Peyer's patch (tissue), 4 donors: ENCODE measurements around the gene RNF20.
"Not testable (repeated sequence)": the region's sequence is repeated elsewhere in the genome, so short reads cannot be mapped to it uniquely, and the experiment has no call there.

Experiments
- POLR2A ChIP-seq, 2 donors: fragments of 450-650 bp; IDR thresholded peaks; one replicate each; pipeline ENCODE4 v1.5.1; 2017; ENCODE audit warnings: antibody characterized with exemption in 2 of 2, mild to moderate bottlenecking in 2 of 2, moderate library complexity in 2 of 2
- TF ChIP-seq, protein P1 (sequence below), 6 experiments: fragments of 450-650 bp in 4 of 6; fragments of 200-600 bp in 2 of 6; sonication (generic) in 1 of 6; IDR thresholded peaks; one replicate each; pipeline ENCODE4 v1.5.1; 2017 to 2019; ENCODE audit warnings: antibody characterized with exemption in 6 of 6, mild to moderate bottlenecking in 3 of 6, moderate library complexity in 1 of 6

DNA sequence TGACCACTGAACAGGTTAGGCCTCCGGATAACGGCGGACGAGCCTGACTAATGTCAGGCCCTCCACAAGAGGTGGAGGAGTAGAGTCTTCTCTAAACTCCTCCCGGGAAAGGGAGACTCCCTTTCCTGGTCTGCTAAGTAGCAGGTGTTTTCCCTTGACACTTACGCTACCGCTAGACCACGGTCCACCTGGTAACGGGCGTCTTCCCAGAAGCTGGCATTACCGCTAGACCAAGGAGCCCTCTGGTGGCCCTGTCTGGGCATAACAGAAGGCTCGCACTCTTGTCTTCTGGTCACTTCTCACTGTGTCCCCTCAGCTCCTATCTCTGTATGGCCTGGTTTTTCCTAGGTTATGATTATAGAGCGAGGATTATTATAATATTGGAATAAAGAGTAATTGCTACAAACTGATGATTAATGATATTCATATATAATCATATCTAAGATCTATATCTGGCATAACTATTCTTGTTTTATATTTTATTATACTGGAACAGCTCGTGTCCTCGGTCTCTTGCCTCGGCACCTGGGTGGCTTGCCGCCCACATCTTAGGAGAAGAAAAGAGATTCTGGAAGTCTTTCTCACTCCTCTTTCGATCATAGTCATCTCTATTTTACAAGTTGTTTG is 15.9 kb downstream of the RNF20 start:
- TF ChIP-seq, protein P1, sequence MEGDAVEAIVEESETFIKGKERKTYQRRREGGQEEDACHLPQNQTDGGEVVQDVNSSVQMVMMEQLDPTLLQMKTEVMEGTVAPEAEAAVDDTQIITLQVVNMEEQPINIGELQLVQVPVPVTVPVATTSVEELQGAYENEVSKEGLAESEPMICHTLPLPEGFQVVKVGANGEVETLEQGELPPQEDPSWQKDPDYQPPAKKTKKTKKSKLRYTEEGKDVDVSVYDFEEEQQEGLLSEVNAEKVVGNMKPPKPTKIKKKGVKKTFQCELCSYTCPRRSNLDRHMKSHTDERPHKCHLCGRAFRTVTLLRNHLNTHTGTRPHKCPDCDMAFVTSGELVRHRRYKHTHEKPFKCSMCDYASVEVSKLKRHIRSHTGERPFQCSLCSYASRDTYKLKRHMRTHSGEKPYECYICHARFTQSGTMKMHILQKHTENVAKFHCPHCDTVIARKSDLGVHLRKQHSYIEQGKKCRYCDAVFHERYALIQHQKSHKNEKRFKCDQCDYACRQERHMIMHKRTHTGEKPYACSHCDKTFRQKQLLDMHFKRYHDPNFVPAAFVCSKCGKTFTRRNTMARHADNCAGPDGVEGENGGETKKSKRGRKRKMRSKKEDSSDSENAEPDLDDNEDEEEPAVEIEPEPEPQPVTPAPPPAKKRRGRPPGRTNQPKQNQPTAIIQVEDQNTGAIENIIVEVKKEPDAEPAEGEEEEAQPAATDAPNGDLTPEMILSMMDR (IDR thresholded peaks at IDR 0.05) = peak in 3 of 6 experiments; percentile 28 to 32 (median 30)
- TF ChIP-seq POLR2A (IDR thresholded peaks at IDR 0.05) = not testable (repeated sequence)
